Amniotic epithelial cell (primary cell): Measurements from ENCODE around the gene AGO1.
"Not testable (repeated sequence)": the region's sequence is repeated elsewhere in the genome, so short reads cannot be mapped to it uniquely, and the experiment has no call there.

Source experiments
- DNase-seq: peaks from one replicate; pipeline ENCODE4 v3.0.0-alpha.2; 2010; ENCODE audit warnings: low read depth

AGO1 gene

GRCh38 chr1:35915693-35916092, 32.7 kb downstream of the AGO1 start:
- no peak for DNase-seq

GRCh38 chr1:35923791-35924221, 40.8 kb downstream of the AGO1 start:
- DNase-seq: no peak

DNA sequence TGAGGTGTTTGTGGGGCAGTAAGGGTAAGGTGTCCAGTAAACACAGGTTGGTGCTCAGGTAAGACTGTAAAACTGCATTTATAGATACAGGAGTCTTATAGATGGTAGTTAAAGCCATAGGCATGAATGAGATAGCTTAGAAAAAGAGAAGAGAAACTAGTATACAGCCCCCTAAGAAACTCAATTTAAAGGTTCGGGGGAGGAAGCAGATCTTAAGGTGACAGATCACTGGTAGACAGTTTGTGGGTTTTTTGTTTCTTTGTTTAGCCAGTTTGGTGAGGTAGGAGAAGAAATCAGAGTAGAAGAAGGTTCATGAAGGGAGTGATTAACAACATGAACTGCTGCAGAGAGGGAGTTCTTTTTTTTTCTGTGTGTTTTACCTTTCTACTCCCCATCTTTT, 41.8 kb downstream of the AGO1 start:
- DNase-seq: no peak

DNA sequence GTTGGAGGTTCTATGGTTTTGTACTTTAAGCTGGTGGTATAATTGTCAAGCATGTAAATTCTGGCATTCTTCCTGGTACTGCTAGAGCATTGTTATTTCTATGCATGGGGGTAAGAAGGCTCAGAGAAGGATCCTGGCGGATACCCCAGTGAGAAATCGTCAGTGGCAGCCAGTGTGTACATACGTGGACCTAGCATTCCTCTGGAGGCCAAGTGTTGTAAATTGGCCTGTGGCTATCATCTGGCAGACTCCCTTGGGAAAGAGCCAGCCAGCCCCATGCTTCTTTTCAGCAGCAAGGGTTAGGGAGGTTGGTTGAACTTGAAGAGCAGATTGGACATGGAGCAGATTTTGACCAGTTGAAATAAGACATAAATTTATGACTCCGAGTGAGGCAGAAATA, 42.7 kb downstream of the AGO1 start:
- DNase-seq: peak; percentile 31

GRCh38 chr1:35927472-35927871, 44.5 kb downstream of the AGO1 start:
- DNase-seq: no peak

GRCh38 chr1:35929730-35930592, 47.0 kb downstream of the AGO1 start:
- DNase-seq: no peak

DNA sequence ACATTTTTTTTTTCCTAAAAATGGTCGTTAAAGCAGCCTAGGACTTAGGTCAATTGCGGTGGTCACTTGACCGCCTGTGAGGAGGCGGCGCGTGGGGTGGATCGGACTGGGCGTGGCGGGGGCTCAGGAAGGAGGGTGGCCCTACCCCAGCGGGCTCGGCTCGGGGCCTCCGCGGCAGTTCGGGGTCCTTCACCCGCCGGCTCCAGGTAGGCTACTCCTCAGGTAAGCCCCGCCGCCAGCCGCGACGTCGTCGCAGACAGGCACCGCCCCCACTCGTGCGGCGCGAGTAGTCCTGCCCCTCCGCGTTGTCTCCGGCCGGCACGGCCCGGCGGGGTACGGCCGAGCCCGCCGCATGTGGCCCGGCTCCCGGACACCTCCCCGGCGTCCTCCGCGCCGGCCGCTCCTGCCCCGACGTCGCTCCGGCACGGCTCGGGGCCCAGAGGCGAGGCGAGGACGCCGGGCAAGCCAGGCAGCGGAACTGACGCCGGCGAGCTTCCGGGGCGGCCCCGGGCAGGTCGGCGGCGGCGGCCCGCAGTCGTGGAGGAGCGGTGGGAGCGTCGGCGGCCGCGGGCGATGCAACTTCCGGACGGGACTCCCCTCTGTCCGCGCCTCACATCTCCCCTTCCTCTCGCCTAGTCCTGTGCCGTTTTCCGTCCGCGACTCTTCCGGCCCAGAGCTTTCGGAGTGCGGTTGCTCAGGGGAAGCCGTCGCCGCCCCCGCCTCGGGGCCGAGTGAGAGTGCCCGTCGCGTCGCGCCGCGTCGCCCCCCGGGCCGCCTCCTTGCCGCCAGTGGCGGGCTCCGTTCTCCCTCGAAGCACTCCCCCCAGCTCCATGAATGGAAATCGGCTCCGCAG, 47.8 kb downstream of the AGO1 start, which contains the start of gene AGO3:
Gene AGO3 (plus strand): TSS at position 513 of the 853 bp plus-strand sequence. CDS start 322 bp downstream, at position 835.
- DNase-seq: peak; percentile 75

DNA sequence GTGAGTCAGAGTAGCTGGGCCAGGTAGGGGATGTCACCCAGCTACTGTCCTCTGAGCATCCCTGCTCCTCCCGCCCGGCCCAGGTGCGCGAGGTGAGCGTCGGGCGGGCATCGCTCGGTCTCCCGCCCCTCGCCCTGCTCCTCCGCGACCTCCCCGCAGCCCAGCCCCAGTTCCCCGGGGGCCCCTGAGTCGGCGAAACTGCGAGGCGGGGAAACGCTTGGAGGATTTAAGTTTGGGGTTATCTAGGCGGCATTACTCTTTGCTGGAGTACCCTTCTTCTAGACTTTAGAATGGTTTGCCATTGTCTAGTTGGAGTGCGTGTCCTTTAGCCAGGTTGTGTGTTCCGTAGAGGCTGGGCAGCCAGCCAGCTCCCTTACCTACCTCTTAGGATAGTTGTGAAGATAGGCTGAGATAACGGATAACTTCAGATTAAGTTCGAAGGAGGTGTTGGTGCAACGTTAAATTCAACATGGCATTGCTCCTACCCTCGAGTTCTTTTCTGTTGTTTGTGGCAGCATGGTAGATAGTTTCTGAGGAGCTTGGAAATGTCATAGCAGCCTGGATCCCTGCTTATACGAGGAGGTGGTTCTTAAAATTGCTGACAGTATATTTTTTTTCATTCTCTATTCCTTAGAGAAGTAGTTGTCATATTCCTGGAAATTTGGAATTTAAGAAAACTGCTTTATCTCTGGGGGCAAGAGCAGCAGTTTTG, 48.6 kb downstream of the AGO1 start:
- DNase-seq: no peak

DNA sequence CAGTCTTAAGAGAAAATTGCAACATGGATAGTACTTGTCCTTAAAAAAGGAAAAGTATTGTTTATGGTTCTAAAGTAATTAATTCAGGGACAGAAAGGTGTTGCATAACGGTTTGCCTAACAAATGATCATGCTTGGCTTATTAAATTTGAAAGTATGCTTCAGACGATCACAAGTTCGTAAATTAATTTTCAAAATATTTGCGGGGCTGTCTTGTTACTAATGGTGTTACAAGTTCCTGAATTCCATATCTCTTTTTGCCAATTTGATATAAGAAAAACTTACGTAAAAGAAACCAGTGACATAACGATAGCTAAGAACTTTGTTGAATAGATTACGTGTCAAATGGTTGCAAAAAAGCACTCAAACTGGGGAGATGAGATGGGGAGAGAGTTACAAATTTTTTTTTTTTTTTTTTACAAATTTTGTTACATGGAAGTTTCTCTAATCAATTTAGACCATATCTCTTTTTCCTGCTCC, 49.2 kb downstream of the AGO1 start:
- DNase-seq: no peak

- no peak for DNase-seq
Observed at GRCh38 chr1:35932941-35933340, 49.9 kb downstream of the AGO1 start.

GRCh38 chr1:35935442-35936388, 52.7 kb downstream of the AGO1 start:
- DNase-seq: peak; percentile 34

GRCh38 chr1:35936838-35937237, 53.8 kb downstream of the AGO1 start:
- DNase-seq: peak; percentile 48

DNA sequence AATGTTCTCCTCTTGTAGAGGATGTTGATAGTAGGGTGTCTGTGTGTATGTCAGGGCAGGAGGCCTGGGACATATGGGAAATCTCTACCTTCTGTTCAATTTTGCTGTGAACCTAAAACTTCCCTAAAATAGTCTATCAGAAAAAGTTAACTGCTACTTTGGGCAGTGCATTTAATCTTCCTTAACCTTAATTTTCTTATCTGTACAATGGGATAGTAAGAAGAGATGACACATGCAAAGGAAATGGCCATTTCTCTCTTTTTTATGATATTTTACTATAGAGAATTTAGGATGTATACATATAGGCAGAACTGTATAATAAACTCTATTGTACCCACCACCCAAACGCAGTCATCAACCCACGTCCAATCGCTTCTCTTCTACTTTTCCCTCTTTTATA, 56.5 kb downstream of the AGO1 start:
- DNase-seq: no peak

- DNase-seq: no peak
Observed at GRCh38 chr1:35945327-35945726, 62.3 kb downstream of the AGO1 start.

DNA sequence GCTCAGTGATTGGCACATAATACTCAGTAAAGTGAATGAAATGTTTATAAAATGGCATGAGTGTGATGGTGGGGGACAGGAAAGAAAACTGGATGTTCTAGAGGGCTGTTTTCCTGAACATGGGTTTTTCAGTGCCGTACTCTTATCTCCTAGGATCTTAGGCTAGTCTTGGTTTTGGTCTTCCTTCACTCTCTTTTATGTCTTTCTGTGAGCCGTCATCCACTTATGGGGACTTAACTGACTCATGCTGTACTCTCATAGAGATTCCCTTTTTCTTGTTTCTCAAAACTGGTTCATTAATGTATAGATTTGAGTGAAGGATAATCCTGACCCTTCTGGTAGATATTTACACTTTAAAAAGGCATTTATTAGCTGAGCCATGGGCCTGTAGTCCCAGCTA, 64.5 kb downstream of the AGO1 start:
- DNase-seq: no peak

DNA sequence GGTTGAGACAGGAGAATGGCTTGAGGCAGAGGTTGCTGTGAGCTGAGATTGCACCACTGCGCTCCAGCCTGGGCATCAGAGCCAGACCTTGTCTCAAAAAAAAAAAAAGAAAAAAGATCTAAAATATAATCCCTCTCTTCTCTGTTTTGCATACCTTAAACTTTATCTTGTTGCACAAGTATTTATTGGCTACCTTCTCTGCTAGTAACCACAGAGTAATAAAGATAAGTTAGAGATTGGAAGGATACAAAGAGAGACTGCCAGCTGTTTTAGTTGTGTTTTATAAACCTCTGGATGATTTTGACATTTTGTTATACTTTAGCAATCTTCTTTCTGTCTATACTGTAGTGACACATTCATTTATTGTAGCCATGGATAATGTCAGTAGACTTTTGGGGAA, 75.5 kb downstream of the AGO1 start:
- DNase-seq: peak; percentile 64

- DNase-seq: no peak
Observed at GRCh38 chr1:35959304-35959703, 76.3 kb downstream of the AGO1 start.

- DNase-seq: peak; percentile 78
Observed at GRCh38 chr1:35962952-35963351, 79.9 kb downstream of the AGO1 start.

DNA sequence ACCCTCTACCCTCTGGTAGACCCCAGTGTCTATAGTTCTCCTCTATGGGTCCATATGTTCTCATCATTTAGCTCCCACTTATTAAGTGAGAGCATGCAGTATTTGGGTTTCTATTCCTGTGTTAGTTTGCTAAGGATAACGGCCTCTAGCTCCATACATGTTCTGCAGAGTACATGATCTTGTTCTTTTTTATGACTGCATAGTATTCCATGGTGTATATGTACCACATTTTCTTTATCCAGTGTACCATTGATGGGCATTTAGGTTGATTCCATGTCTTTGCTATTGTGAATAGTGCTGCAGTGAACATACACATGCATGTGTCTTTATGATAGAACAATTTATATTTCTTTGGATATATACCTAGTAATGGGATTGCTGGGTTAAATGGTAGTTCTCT, 81.3 kb downstream of the AGO1 start:
- DNase-seq: not testable (repeated sequence)

DNA sequence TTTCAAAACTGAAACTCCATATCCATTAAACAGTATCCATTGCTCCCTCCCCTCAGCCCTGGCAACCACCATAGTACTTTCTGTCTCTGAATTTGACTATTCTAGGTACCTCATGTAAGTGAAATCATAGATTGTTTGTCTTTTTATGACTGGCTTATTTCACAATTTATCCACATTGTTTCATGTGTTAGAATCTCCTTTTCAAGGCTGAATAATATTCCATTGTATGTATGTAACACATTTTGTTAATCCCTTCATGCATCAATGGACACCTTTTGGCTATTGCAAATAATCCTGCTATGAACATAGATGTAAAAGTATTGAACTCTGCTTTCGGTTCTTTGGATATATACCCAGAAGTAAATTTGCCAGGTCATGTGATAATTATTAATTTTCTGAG, 85.4 kb downstream of the AGO1 start:
- no peak for DNase-seq

DNA sequence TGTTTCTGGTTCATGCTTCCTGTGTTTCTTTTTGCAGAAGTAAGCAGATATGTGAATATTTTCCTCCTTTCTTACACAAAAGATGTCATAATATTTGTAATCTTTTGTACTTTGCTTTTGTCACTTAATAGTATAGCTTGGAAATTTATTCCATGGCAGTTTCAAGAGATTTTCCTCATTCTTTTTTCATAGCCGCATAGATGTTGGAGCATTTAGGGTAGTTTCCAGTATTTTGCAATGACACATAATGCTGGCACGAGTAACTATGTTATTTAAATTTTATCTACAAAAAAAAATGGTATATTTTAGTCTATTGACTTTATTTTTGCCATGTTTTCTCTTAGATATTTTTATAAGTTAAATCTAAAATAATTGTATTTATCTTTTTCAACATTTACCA, 88.6 kb downstream of the AGO1 start:
- no peak for DNase-seq
